MM.1S (cell line): ENCODE measurements around the gene SYNE2.

Experiments used
- DNase-seq: peaks from one replicate; pipeline ENCODE4 v3.0.0-alpha.2; 2015
- H2AFZ ChIP-seq: fragments of 300-600 bp; sonication (generic); 2 replicates; pipeline ENCODE4 v1.6.0; 2016; ENCODE audit warnings: antibody characterized with exemption, low read length
- H3F3A ChIP-seq: fragments of 300-600 bp; sonication (generic); 2 replicates; pipeline ENCODE4 v1.6.1; 2016; ENCODE audit warnings: mild to moderate bottlenecking, antibody characterized with exemption, low read length, moderate library complexity, mixed read lengths; ENCODE audit not compliant: insufficient read depth
- H3K27ac ChIP-seq: fragments of 300-600 bp; sonication (generic); 2 replicates; pipeline ENCODE4 v1.5.1; 2016; ENCODE audit warnings: mild to moderate bottlenecking, low read length
- H3K27me3 ChIP-seq: fragments of 300-600 bp; sonication (generic); replicated peaks from 2 replicates; pipeline ENCODE4 v1.6.0; 2016; ENCODE audit warnings: low read length; ENCODE audit not compliant: insufficient read depth
- H3K36me3 ChIP-seq: fragments of 300-600 bp; sonication (generic); replicated peaks from 2 replicates; pipeline ENCODE4 v1.6.1; 2016; ENCODE audit warnings: mild to moderate bottlenecking, low read length, mixed read lengths; ENCODE audit not compliant: insufficient read depth
- H3K4me1 ChIP-seq: fragments of 300-600 bp; sonication (generic); 2 replicates; pipeline ENCODE4 v1.6.1; 2016; ENCODE audit warnings: low read length, mixed read lengths
- H3K4me2 ChIP-seq: fragments of 300-600 bp; sonication (generic); 2 replicates; pipeline ENCODE4 v1.6.0; 2016; ENCODE audit warnings: low read depth, low read length
- H3K4me3 ChIP-seq: fragments of 300-600 bp; sonication (generic); 2 replicates; pipeline ENCODE4 v1.5.1; 2016; ENCODE audit warnings: low read length, mixed read lengths
- H3K79me2 ChIP-seq: fragments of 300-600 bp; sonication (generic); 2 replicates; pipeline ENCODE4 v1.6.1; 2016; ENCODE audit warnings: mixed run types, low read length, mixed read lengths
- H3K9ac ChIP-seq: fragments of 300-600 bp; sonication (generic); 2 replicates; pipeline ENCODE4 v1.6.1; 2016; ENCODE audit warnings: low read length, mixed read lengths
- H3K9me2 ChIP-seq: fragments of 300-600 bp; sonication (generic); replicated peaks from 2 replicates; pipeline ENCODE4 v1.6.1; 2016; ENCODE audit warnings: mild to moderate bottlenecking, low read length, mixed read lengths; ENCODE audit not compliant: insufficient read depth
- H3K9me3 ChIP-seq: fragments of 300-600 bp; sonication (generic); replicated peaks from 2 replicates; pipeline ENCODE4 v1.6.1; 2016; ENCODE audit warnings: mild to moderate bottlenecking, low read length, mixed read lengths; ENCODE audit not compliant: insufficient read depth
- H4K20me1 ChIP-seq: fragments of 300-600 bp; sonication (generic); 2 replicates; pipeline ENCODE4 v1.6.1; 2016; ENCODE audit warnings: mild to moderate bottlenecking, low read length, moderate library complexity, mixed read lengths; ENCODE audit not compliant: insufficient read depth
- CTCF ChIP-seq: fragments of 300-600 bp; sonication (generic); IDR thresholded peaks from 2 replicates; pipeline ENCODE4 v1.5.1; 2016; ENCODE audit warnings: antibody characterized with exemption, low read length, mixed read lengths
- EZH2 ChIP-seq: fragments of 300-600 bp; sonication (generic); optimal IDR thresholded peaks from 2 replicates; pipeline ENCODE3; 2017; ENCODE audit warnings: low read depth, mild to moderate bottlenecking, antibody characterized with exemption, low read length, mixed read lengths
- EZH2phosphoT487 ChIP-seq: fragments of 300-600 bp; sonication (generic); IDR thresholded peaks from 2 replicates; pipeline ENCODE4 v1.6.1; 2018; ENCODE audit warnings: antibody characterized with exemption, low read length

The SYNE2 gene

GRCh38 chr14:64238049-64238448 is 385.2 kb downstream of the SYNE2 start:
- no peaks in the 10 kb centered on the region for H4K20me1 ChIP-seq
- no peak overlapping the region for H2AFZ ChIP-seq
- no peak for DNase-seq
- H3F3A ChIP-seq, result peaks cover 3% of the 10 kb centered on the region; the same call in 1 of the 2 replicates
- H3K4me1 ChIP-seq, result peaks cover 18% of the 10 kb centered on the region; the same call in 1 of the 2 replicates
- H3K27ac ChIP-seq, result no peak overlapping the region
- H3K27me3 ChIP-seq, result no peaks in the 10 kb centered on the region
- no peak overlapping the region for H3K4me2 ChIP-seq
- no peaks in the 10 kb centered on the region for H3K9me2 ChIP-seq
- H3K9me3 ChIP-seq, result no peaks in the 10 kb centered on the region
- H3K4me3 ChIP-seq, result no peak overlapping the region
- no peaks in the 10 kb centered on the region for H3K79me2 ChIP-seq
- H3K9ac ChIP-seq, result no peak overlapping the region
- TF ChIP-seq CTCF (no peak), EZH2 (no peak), EZH2phosphoT487 (no peak)
- no peaks in the 10 kb centered on the region for H3K36me3 ChIP-seq

GRCh38 chr14:64238631-64239030 is 385.8 kb downstream of the SYNE2 start:
- Histone ChIP-seq H3K27ac (no peak overlapping the region), H2AFZ (no peak overlapping the region)

GRCh38 chr14:64244279-64244678 is 391.5 kb downstream of the SYNE2 start:
- no peaks in the 10 kb centered on the region for H3K36me3 ChIP-seq
- H3K27ac ChIP-seq, result no peak overlapping the region
- no peaks in the 10 kb centered on the region for H3K4me1 ChIP-seq
- no peak for DNase-seq
- no peak overlapping the region for H2AFZ ChIP-seq
- H3K9me2 ChIP-seq, result no peaks in the 10 kb centered on the region
- no peak overlapping the region for H3K9ac ChIP-seq
- H3K79me2 ChIP-seq, result no peaks in the 10 kb centered on the region
- H3K4me2 ChIP-seq, result no peak overlapping the region
- TF ChIP-seq EZH2phosphoT487, result no peak
- no peak for TF ChIP-seq EZH2
- no peak for TF ChIP-seq CTCF
- no peaks in the 10 kb centered on the region for H3K27me3 ChIP-seq
- H3K4me3 ChIP-seq, result no peak overlapping the region
- H4K20me1 ChIP-seq, result no peaks in the 10 kb centered on the region
- H3F3A ChIP-seq, result no peaks in the 10 kb centered on the region
- H3K9me3 ChIP-seq, result no peaks in the 10 kb centered on the region

More at GRCh38 chr14:64238631-64239030, 385.8 kb downstream of the SYNE2 start:
- H3K27me3 ChIP-seq, result no peaks in the 10 kb centered on the region
- no peak overlapping the region for H3K4me2 ChIP-seq
- no peaks in the 10 kb centered on the region for H4K20me1 ChIP-seq
- peaks cover 18% of the 10 kb centered on the region; the same call in 1 of the 2 replicates for H3K4me1 ChIP-seq
- H3K9me3 ChIP-seq, result no peaks in the 10 kb centered on the region
- H3K9me2 ChIP-seq, result no peaks in the 10 kb centered on the region
- H3K79me2 ChIP-seq, result no peaks in the 10 kb centered on the region
- no peak overlapping the region for H3K4me3 ChIP-seq
- no peak overlapping the region for H3K9ac ChIP-seq
- peaks cover 3% of the 10 kb centered on the region; the same call in 1 of the 2 replicates for H3F3A ChIP-seq
- no peak for TF ChIP-seq EZH2phosphoT487
- no peak for TF ChIP-seq EZH2
- TF ChIP-seq CTCF, result no peak
- DNase-seq, result no peak
- H3K36me3 ChIP-seq, result no peaks in the 10 kb centered on the region
